Nephron (organoid): ENCODE data around the gene PDLIM5.

Source experiments
- H3K27ac Mint-ChIP-seq, 3 experiments: 2 replicates each; pipeline ENCODE4 v1.8.0; 2020; ENCODE audit warnings: mixed read lengths in 3 of 3, mild to moderate bottlenecking in 2 of 3, moderate library complexity in 1 of 3
- H3K27me3 Mint-ChIP-seq: 2 replicates; pipeline ENCODE4 v1.8.0; 2021; ENCODE audit warnings: low read depth, mild to moderate bottlenecking, moderate library complexity, mixed read lengths
- H3K36me3 Mint-ChIP-seq: 2 replicates; pipeline ENCODE4 v1.8.0; 2020; ENCODE audit warnings: low read depth, mixed read lengths
- H3K4me1 Mint-ChIP-seq: 2 replicates; pipeline ENCODE4 v1.8.0; 2020; ENCODE audit warnings: mixed read lengths
- H3K4me3 Mint-ChIP-seq, 3 experiments: 2 replicates each; pipeline ENCODE4 v1.8.0; 2020; ENCODE audit warnings: mild to moderate bottlenecking in 3 of 3, mixed read lengths in 3 of 3, moderate library complexity in 2 of 3
- H3K9me3 Mint-ChIP-seq: 2 replicates; pipeline ENCODE4 v1.8.0; 2020; ENCODE audit warnings: mixed read lengths
- TF ChIP-seq, protein P1 (sequence below), 3 experiments: fragments of 200-600 bp; sonication (generic); IDR thresholded peaks; one replicate each; pipeline ENCODE4 v1.5.0; 2021; ENCODE audit warnings: antibody characterized with exemption in 3 of 3; ENCODE audit not compliant: unreplicated experiment in 3 of 3

Gene PDLIM5

GRCh38 chr4:94480362-94480951 lies 28.7 kb downstream of the PDLIM5 start:
- Mint-ChIP-seq H3K4me3 (no peak overlapping the region), H3K9me3 (no peaks in the 10 kb centered on the region), H3K27ac (peak overlapping the region; percentile 2 to 48 (median 47)), H3K27me3 (no peaks in the 10 kb centered on the region), H3K36me3 (peaks cover 4% of the 10 kb centered on the region), H3K4me1 (peaks cover 30% of the 10 kb centered on the region)
- TF ChIP-seq, protein P1, sequence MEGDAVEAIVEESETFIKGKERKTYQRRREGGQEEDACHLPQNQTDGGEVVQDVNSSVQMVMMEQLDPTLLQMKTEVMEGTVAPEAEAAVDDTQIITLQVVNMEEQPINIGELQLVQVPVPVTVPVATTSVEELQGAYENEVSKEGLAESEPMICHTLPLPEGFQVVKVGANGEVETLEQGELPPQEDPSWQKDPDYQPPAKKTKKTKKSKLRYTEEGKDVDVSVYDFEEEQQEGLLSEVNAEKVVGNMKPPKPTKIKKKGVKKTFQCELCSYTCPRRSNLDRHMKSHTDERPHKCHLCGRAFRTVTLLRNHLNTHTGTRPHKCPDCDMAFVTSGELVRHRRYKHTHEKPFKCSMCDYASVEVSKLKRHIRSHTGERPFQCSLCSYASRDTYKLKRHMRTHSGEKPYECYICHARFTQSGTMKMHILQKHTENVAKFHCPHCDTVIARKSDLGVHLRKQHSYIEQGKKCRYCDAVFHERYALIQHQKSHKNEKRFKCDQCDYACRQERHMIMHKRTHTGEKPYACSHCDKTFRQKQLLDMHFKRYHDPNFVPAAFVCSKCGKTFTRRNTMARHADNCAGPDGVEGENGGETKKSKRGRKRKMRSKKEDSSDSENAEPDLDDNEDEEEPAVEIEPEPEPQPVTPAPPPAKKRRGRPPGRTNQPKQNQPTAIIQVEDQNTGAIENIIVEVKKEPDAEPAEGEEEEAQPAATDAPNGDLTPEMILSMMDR (IDR thresholded peaks at IDR 0.05; ENCODE audit: unreplicated experiment in 3 of 3), result no peak

GRCh38 chr4:94483895-94484294 lies 32.2 kb downstream of the PDLIM5 start:
- Mint-ChIP-seq H3K27ac (peak overlapping the region in 2 of 3 experiments; percentile 23 to 59), H3K4me3 (no peak overlapping the region), H3K4me1 (peaks cover 21% of the 10 kb centered on the region), H3K27me3 (no peaks in the 10 kb centered on the region), H3K9me3 (no peaks in the 10 kb centered on the region), H3K36me3 (peaks cover 4% of the 10 kb centered on the region)
- TF ChIP-seq, protein P1 (IDR thresholded peaks at IDR 0.05; ENCODE audit: unreplicated experiment in 3 of 3), result no peak

GRCh38 chr4:94484818-94485217 lies 33.1 kb downstream of the PDLIM5 start:
- no peaks in the 10 kb centered on the region for H3K9me3 Mint-ChIP-seq
- peaks cover 4% of the 10 kb centered on the region for H3K36me3 Mint-ChIP-seq
- H3K27ac Mint-ChIP-seq, result no peak overlapping the region
- peaks cover 18% of the 10 kb centered on the region for H3K4me1 Mint-ChIP-seq
- TF ChIP-seq, protein P1 (IDR thresholded peaks at IDR 0.05; ENCODE audit: unreplicated experiment in 3 of 3), result no peak
- no peak overlapping the region for H3K4me3 Mint-ChIP-seq
- H3K27me3 Mint-ChIP-seq, result no peaks in the 10 kb centered on the region

- Mint-ChIP-seq H3K9me3 (no peaks in the 10 kb centered on the region), H3K36me3 (peaks cover 4% of the 10 kb centered on the region), H3K4me1 (peaks cover 12% of the 10 kb centered on the region), H3K27ac (peak overlapping the region in 2 of 3 experiments; percentile 33 to 59), H3K4me3 (no peak overlapping the region), H3K27me3 (no peaks in the 10 kb centered on the region)
- TF ChIP-seq, protein P1 (IDR thresholded peaks at IDR 0.05; ENCODE audit: unreplicated experiment in 3 of 3), result no peak
Observed at GRCh38 chr4:94486372-94486801, 34.6 kb downstream of the PDLIM5 start.

GRCh38 chr4:94488670-94489069 lies 36.9 kb downstream of the PDLIM5 start:
- no peak overlapping the region for H3K27ac Mint-ChIP-seq
- no peaks in the 10 kb centered on the region for H3K27me3 Mint-ChIP-seq
- no peaks in the 10 kb centered on the region for H3K9me3 Mint-ChIP-seq
- TF ChIP-seq, protein P1 (IDR thresholded peaks at IDR 0.05; ENCODE audit: unreplicated experiment in 3 of 3), result no peak
- H3K4me1 Mint-ChIP-seq, result peaks cover 13% of the 10 kb centered on the region
- H3K4me3 Mint-ChIP-seq, result no peak overlapping the region
- peaks cover 4% of the 10 kb centered on the region for H3K36me3 Mint-ChIP-seq

GRCh38 chr4:94489098-94489497 lies 37.4 kb downstream of the PDLIM5 start:
- Mint-ChIP-seq H3K4me1 (peaks cover 13% of the 10 kb centered on the region), H3K27ac (peak overlapping the region in 1 of 3 experiments; percentile 33), H3K27me3 (no peaks in the 10 kb centered on the region), H3K36me3 (peaks cover 4% of the 10 kb centered on the region), H3K9me3 (no peaks in the 10 kb centered on the region), H3K4me3 (no peak overlapping the region)
- TF ChIP-seq, protein P1 (IDR thresholded peaks at IDR 0.05; ENCODE audit: unreplicated experiment in 3 of 3), result no peak
